GM10847 (cell line): ENCODE results near the gene FREM3.

Experiments used
- POLR2A ChIP-seq: IDR thresholded peaks from 2 replicates; pipeline ENCODE4 v1.6.1; 2011; ENCODE audit not compliant: insufficient read length; ENCODE audit errors: extremely low read depth

Gene FREM3

GRCh38 chr4:143555676-143556075 is 144.8 kb downstream of the FREM3 start:
- no peak for TF ChIP-seq POLR2A

- no peak for TF ChIP-seq POLR2A
Measured at GRCh38 chr4:143554728-143555597, 145.5 kb downstream of the FREM3 start.

GRCh38 chr4:143549928-143550327 is 150.5 kb downstream of the FREM3 start:
- TF ChIP-seq POLR2A = no peak

- TF ChIP-seq POLR2A = no peak
Measured at GRCh38 chr4:143539670-143540023, 160.8 kb downstream of the FREM3 start.

GRCh38 chr4:143538979-143539669 is 161.4 kb downstream of the FREM3 start:
- TF ChIP-seq POLR2A = no peak

GRCh38 chr4:143531788-143532491 is 168.5 kb downstream of the FREM3 start:
- no peak for TF ChIP-seq POLR2A

- no peak for TF ChIP-seq POLR2A
Measured at GRCh38 chr4:143531380-143531779, 169.1 kb downstream of the FREM3 start.
